PC-9 (cell line): ENCODE data around the gene RNF5.

Source experiments
- CTCF ChIP-seq: fragments of 200-600 bp; sonication (generic); conservative IDR thresholded peaks from 2 replicates; pipeline ENCODE4 v1.6.1; 2017; ENCODE audit warnings: mixed run types, antibody characterized with exemption, mild to moderate bottlenecking, moderate library complexity
- EZH2 ChIP-seq: fragments of 200-600 bp; sonication (generic); IDR thresholded peaks from 2 replicates; pipeline ENCODE4 v1.8.0; 2017; ENCODE audit warnings: antibody characterized with exemption, low read depth

DNA sequence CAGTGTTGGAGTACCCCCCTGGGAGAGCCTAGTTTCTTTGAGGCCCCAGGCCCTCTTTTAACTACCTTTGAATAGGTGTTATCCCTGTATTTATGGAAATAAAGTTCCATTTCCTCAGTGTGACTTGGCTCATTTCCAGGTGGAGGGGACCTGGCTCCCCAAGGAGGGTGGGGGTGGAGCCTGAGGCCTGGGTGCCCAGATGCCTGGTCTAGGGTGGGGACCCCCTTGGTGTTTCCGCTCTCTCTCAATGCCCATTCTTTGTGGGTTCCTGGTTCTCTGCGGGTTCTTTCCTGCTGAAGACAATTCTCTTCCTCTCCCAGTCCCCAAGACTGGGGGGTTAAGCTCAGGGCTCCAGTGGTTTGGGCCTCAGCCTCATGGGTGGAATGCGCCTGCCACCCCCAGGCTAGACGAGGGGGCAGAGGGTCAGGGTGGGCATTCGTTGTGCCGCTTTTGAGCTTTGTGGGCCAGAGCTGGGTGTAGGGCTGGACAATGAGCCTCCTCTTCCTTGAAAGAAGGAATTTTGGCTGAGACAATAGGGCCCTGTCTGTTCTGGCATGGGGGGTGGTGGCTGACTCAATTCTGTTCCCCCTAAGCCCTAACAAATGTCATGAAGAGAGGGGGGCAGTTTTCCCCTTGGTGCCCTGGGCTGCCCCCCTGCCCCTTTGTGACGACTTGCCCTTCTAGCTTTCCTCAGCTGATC lies 14.5 kb upstream of the RNF5 start:
- TF ChIP-seq CTCF = no peak
- no peak for TF ChIP-seq EZH2
